Stimulated activated CD8-positive, alpha-beta memory T cell treated with anti-CD3 and anti-CD28 coated beads, Interleukin-15, amount 100 ng/mL, for 48 hours (primary cell): ENCODE results near the gene BEST2.

Experiments
- DNase-seq, 2 donors: peaks; one replicate each; pipeline ENCODE4 v3.0.0-alpha.2; 2020; ENCODE audit warnings: low read depth in 2 of 2

The BEST2 gene

DNA sequence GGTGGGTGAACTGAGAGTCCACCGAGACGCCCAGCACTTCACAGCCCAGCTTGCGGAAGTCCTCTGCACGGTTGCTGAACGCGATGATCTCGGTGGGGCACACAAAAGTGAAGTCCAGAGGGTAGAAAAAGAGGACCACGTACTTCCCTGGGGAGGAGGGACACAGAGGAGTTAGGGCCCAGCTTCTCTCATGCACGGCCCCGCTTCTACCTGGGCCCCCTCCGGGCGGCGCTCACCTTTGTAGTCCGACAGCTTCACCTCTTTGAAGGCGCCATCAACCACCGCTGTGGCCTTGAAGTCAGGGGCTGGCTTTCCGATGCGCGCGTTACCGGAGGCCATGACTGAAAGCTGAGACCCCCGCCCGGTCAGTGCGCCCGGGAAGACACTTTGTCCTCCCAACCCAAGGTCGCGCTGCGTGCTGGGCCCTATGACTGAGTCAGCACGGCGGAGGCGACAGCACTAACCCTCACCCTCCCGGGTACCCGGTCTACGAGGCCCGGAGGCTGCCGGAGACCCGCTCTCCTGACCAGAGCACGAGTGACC, 49.4 kb downstream of the BEST2 start:
- DNase-seq, result no peak

DNA sequence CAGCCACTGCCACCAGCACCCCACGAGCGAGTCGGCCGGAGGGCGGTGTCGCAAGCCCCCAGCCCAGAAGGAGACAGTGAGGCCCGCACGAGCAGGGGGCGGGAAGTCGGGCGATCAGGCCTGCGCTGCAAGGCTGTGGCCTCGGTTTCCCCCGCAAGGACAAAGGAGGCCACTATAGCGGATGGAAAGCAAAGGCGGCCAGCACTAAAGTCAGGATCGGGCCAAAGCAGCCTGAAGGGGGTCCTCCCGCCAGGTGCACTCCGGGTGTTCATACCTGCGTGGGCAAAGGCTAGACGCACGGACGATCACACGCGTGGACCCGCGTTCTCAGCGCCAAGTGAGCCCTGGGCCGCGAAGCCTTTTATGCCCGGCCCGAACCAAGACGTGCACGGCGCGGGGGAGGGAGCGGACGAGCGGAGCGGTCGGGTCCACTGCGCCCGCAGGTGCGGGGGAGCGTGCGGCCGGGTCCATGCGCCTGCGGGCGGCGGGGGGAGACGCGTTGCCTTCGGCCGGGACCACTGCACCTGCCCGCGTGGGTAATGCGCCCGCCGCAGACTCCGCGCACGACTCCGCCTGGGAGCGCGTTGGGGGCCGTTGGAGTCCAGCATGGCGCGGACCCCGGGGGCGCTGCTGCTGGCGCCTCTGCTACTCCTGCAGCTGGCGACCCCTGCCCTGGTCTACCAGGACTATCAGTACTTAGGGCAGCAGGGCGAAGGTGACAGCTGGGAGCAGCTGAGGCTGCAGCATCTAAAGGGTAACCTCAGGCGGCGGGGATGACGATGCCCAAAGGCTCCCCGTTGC, 50.1 kb downstream of the BEST2 start, which contains the start of the genes PRDX2 and THSD8:
Gene PRDX2, minus strand, starts transcription at position 335 of the 801 bp plus-strand sequence. CDS start 539 bp downstream, outside the sequence.
Gene THSD8, plus strand, starts transcription at position 604 of the 801 bp plus-strand sequence. Its CDS starts 3 bp downstream, at position 607.
- DNase-seq, result peak in 1 of 2 donors; percentile 68

DNA sequence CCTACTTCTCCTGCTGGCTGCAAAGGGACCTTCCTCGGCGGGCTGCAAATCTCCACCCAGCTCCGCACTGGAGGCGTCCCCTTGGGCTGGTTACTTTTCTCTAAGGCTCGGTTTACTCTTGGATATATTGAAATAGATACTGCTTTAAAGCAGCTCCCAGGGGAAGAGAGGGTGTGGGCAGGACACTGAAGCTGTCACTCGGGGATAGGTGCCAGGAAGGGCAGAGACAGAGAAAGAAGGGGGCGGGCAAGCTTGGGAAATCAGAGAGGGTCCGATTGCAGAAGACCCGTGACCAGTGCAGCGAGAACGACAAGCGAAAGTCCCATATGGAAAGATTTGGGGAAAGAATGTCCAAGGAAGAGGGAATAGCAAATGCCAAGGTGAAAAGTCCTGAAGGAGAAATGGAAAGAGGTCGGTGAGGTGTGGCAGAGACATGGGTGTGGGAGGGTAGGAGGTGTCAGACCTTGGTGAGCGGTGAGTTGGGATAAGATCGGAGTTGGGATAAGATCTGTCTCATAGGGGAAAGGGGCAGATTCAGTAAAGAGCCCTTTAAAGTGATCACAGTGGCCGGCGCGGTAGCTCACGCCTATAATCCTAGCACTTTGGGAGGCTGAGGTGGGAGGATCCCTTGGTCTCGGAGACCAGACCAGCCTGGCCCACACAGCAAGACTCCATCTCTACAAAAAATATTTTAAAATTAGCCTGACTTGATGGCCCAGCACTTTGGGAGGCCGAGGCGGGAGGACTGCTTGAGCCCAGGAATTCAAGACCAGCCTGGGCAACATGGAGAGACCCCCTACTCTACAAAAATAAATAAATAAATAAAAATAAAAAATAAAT, 50.9 kb downstream of the BEST2 start:
- no peak for DNase-seq

DNA sequence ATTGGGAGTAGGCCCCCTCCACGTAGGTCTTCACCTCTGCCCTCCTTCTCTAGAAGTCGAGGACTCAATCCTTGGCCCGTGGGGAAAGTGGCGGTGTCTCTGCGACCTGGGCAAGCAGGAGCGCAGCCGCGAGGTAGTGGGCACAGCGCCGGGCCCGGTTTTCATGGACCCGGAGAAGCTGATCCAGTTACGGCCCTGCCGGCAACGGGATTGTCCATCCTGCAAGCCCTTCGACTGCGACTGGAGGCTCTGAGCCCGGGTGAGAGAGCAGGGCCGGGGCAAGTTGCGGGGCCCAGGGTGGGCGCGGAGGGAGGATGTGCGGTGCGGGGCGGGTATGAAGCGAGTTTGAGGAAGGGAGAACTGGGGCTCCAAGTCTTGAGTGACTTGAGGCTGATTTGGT, 52.5 kb downstream of the BEST2 start:
- no peak for DNase-seq

DNA sequence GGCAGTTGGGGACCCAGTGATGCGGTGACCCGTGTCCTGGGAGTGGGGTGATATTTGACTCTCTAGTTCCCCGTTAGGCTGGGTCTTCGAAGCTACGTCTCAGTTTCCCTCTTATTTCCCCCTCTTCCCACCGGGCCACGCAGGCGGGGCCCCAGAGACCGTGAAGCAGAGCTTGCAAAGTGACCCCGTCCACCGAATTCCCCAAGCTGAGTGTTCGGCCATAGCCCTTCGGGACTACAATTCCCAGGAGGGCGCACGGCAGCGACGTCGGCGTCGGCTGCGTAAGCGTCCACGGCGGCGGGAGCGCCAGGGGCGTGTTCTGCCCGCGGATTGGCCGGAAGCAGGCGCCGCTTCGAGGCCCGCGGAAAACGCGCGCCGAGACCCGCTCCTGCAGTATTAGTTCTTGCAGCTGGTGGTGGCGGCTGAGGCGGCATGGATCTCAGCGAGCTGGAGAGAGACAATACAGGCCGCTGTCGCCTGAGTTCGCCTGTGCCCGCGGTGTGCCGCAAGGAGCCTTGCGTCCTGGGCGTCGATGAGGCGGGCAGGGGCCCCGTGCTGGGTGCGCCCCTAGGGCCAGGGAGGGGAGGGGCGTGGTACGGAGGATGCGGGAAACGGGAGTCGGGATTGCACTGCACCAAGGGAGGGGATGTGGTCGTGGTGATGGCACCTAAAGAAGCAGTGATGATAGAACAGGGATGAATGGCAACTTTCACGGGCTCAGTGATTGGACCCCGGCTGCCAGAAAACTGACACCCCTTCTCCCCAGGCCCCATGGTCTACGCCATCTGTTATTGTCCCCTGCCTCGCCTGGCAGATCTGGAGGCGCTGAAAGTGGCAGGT, 54.9 kb downstream of the BEST2 start, which contains the start of gene RNASEH2A:
Gene RNASEH2A, plus strand, starts transcription at position 343 of the 840 bp plus-strand sequence. Its CDS starts 90 bp downstream, at position 433.
- DNase-seq, result peak; percentile 85 to 87
